GM18502 (cell line): ENCODE measurements around the gene SPEG.

Experiments
- ATAC-seq: cut with Tn5 transposase; IDR thresholded peaks from one replicate; pipeline ENCODE4 v1.9.1; 2021; ENCODE audit warnings: mild to moderate bottlenecking; ENCODE audit not compliant: unreplicated experiment, poor library complexity

Gene SPEG

DNA sequence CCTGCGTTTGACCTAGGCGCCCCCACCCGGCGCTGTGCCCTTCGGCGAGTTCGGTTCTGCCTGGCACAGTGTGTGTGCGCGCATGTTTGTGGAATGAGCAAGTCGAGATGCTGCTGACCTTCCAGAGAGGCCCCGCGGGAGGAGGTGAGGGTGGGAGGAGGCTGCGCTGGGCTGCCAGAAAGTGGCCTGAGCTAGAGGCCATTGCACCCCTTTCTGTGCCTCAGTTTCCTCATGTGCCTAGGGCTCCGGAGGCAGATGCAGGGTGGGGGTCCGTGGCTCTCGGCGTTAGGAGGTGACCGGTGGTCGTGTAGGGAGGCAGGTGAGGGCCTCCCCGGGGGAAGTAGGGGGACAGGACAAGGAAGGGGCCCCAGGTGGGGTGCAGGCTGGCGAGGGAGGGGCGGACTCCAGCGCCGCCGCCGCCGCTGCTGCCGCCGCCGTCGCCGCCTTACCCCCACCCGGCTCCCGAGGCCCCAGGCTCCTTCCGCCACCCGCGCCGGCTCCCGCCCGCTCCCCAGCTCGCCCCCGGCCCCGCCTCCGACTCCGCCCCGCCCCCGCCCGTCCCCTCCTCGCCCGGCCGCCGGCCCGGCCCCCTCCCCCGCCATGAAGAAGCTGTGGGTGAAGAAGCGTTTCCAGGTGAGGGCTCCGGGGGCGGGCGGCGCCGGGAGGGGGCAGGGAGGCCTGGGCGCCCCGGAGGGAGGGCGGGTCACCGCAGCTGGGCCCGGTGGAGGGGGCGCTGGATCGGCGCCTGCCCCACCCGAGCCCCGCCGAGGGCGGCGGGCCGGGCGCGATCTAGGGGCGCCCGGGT, 7.0 kb downstream of the SPEG start:
- no peak for ATAC-seq

DNA sequence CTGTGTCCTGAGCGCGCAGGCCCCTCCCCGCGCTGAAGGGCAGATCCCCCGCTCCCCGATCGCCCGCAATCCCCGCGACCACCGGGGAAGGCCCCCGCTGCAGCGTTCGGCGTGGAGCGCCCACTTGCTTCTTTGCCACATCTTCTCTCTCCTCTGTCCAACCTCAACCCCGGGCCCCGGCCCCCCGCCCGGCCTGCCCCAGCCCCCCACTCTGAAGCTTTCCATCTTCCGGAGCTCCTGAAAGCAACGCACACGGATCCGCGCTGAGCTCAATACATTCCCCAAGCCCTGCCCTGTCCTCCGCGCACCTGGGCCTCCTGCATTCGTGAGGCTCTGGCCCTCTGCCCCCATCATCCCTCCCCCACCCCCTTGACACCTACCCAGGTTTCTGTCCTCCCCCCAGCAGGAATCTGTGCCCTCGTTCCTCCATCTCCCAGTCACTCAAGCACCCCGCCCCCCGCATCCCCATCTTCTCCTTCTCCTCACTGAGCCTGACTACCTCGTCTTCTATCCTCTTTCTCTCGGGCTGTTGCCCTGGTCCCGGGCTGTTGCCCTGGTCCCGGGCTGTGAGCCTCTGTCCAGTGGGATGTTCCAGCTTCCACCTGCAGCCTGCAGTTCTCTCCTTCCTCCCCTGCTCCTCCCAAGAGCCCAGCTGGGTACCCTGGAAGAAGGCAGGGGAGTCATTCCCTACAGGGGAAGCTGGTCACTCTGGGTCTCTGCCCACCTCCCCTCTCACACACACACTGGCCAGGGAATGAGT, 7.8 kb downstream of the SPEG start:
- no peak for ATAC-seq

- ATAC-seq: no peak
Measured at GRCh38 chr2:219443016-219443696, 8.5 kb downstream of the SPEG start.

GRCh38 chr2:219443697-219444023, 9.0 kb downstream of the SPEG start:
- no peak for ATAC-seq

DNA sequence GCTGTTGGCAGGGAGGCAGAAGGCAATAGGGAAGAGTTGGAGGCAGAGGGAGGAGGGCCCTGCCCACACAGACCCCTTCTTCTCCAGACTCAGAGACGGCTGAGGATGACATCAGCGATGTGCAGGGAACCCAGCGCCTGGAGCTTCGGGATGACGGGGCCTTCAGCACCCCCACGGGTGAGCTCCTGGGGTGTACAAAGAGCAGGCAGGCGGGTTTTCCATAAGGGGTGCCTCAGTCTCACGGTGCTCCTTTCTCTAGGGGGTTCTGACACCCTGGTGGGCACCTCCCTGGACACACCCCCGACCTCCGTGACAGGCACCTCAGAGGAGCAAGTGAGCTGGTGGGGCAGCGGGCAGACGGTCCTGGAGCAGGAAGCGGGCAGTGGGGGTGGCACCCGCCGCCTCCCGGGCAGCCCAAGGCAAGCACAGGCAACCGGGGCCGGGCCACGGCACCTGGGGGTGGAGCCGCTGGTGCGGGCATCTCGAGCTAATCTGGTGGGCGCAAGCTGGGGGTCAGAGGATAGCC, 10.0 kb downstream of the SPEG start:
- ATAC-seq: no peak

DNA sequence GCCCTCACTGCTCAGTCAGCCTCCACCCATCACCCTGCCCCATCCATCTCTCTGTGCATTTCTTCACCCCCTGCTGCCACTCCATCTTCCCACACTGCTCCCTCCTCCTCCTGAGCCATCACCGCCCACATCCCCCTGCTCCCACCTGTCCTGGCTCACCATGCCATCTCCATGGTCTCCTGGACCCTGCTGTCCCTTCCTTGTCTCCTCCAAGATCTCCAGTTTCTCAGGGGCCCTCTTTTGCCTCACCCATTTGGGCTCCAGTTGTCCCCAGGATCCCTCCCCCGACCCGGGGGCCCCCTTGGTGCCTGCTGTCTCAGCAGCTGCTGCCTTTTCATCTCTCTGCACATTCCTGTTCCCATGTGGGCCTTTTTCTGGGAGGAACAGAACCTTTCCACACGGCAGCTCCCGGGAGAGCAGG, 10.6 kb downstream of the SPEG start:
- no peak for ATAC-seq

DNA sequence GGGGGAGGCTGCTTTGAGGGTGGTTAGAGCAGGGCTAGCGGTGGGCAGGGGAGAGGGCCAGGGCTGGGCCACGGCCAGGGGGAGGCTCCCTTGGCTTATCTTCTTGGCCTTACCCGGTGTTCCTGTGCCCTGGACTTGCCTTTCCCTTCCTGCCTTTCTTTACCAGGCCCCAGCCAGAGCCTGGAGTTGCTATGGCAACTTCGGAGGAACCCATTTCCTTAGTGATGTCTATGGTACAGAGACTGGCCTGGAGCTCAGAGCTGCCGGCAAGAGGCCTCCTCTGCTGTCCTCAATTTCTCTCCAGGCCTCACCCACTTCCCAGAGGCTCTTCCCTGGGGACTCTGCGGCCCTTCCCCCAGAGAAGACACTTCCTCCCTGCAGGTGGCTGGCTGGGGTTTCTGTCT, 11.5 kb downstream of the SPEG start:
- no peak for ATAC-seq

GRCh38 chr2:219446689-219447088, 12.0 kb downstream of the SPEG start:
- no peak for ATAC-seq

- ATAC-seq: no peak
Measured at GRCh38 chr2:219447242-219448098, 12.8 kb downstream of the SPEG start.

DNA sequence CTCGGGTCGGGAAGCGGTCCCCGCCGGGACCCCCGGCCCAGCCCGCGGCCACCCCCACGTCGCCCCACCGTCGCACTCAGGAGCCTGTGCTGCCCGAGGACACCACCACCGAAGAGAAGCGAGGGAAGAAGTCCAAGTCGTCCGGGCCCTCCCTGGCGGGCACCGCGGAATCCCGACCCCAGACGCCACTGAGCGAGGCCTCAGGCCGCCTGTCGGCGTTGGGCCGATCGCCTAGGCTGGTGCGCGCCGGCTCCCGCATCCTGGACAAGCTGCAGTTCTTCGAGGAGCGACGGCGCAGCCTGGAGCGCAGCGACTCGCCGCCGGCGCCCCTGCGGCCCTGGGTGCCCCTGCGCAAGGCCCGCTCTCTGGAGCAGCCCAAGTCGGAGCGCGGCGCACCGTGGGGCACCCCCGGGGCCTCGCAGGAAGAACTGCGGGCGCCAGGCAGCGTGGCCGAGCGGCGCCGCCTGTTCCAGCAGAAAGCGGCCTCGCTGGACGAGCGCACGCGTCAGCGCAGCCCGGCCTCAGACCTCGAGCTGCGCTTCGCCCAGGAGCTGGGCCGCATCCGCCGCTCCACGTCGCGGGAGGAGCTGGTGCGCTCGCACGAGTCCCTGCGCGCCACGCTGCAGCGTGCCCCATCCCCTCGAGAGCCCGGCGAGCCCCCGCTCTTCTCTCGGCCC, 13.6 kb downstream of the SPEG start:
- no peak for ATAC-seq

DNA sequence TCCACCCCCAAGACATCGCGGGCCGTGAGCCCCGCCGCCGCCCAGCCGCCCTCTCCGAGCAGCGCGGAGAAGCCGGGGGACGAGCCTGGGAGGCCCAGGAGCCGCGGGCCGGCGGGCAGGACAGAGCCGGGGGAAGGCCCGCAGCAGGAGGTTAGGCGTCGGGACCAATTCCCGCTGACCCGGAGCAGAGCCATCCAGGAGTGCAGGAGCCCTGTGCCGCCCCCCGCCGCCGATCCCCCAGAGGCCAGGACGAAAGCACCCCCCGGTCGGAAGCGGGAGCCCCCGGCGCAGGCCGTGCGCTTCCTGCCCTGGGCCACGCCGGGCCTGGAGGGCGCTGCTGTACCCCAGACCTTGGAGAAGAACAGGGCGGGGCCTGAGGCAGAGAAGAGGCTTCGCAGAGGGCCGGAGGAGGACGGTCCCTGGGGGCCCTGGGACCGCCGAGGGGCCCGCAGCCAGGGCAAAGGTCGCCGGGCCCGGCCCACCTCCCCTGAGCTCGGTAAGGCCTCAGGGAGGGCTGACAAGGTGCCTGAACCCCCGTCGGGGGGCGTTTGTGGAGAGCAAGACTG, 14.2 kb downstream of the SPEG start:
- ATAC-seq: no peak

GRCh38 chr2:219449609-219450008, 15.0 kb downstream of the SPEG start:
- no peak for ATAC-seq

DNA sequence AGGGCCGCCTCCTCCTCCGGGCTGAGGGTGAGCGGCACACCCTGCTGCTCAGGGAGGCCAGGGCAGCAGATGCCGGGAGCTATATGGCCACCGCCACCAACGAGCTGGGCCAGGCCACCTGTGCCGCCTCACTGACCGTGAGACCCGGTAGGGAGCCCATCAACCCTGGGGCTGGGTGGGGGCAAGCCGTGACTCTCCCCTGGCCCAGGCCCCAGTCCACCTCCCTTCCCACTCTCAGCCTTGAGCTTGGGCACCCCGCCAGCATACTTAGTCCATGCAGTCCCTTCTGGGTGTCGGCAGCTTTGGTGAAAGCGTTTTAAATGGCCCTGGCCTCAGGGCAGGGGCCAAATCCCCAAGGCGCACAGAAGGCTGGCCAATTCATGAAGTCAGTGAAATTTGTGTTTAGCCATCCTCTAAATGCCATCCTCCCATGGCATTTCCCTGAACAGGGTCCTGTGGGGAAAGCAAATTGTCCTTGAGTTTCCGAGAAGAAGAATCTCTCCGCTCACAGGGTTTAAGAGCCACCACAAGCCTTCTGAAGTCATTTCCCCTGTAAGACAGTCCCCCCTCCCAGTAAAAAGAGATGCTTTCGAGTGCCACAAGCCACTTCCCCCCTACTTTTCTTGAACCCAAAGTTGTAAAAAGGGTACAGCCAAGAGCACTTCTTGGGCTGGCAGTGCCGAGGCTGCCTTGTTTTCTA, 17.2 kb downstream of the SPEG start:
- no peak for ATAC-seq

- no peak for ATAC-seq
Measured at GRCh38 chr2:219452361-219453317, 18.0 kb downstream of the SPEG start.

DNA sequence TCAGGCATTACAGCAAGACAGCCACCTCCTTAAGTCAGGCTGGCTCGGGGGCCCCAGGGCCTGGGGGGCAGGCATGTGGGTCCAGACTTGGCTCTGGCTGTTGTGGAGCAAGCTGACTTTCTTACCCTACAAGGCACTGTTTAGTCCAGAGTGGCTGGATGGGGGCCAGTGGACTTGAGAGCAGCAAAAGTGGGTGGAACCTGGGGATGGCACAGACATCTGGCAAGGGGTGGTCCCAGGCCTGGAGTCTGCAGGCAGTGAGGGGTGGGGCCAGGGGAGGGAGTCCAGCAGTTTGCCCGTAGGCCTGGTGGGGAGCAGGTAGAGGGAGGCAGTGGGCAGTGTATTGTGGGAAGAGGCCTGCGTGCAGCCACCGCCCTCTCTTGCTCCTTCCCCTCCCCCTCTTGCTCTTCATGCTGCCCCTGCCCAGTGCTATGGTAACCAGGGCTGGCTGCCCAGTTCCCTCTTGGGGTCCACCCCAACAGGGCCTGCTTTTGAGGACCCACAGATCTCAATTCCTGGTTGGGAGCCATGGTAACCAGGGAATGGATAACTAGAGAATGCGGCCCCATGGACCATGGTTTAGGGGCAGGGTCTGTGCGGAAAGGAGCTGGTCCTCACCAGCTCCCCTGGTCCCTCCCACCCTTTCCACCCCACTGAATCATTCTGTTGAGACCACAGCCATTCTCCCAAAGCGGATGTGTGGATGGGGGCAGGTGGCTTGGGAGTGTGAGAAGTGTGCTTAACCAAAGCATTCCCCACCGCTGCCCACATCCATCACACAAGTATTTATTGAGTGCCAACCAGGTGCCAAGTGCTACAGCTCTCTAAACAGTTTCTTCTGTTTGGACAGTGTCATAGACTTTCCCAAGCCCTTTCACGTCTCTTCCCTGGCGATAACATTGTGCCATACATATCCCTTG, 19.3 kb downstream of the SPEG start:
- ATAC-seq: no peak

DNA sequence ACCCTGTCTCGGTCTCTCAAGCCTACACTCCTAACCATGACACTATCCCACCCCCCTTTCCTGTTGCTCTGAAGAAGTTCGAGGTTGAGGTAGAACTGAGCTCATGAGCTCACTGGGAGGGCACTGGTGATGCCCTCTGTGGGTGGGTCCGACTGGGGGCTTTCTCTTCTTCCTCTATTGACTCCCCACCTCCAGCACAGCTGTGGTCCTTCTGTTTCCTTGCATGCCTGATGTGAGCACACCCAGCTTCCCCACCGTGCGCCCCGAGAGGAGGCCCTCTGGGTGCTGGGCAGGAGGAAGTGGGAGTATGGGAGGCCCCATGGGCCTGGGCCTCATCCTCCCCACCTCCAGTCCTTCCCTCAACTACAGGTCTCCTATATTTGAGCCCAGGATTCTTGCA, 20.9 kb downstream of the SPEG start:
- no peak for ATAC-seq
